T-helper 1 cell treated with Interleukin-12 subunit alpha and Interleukin-12 subunit beta and Interleukin-4 antibody, amounts not matched to agents 30 ng/mL and 1 ng/mL, for 36 hours (primary cell): ENCODE data around the gene PLCG2. TPM values are rescaled to one million over a fixed set of nuclear protein-coding genes. Genes with fewer than 3 reads are reported as not detected.
"Not testable (repeated sequence)": the region's sequence is repeated elsewhere in the genome, so short reads cannot be mapped to it uniquely, and the experiment has no call there.

Experiments used
- intact Hi-C: fragments of 100-400 bp; cut with micrococcal nuclease; formaldehyde crosslinking; loops from one replicate; pipeline ENCODE4 v1.15.1; 2024
- total RNA-seq: library from RNA; stranded (reverse); gene quantifications from 2 replicates; pipeline ENCODE4 v1.2.3, GENCODE V29; 2022

Gene PLCG2
- 10.9 and 13.3 TPM in 2 replicates for total RNA-seq

DNA sequence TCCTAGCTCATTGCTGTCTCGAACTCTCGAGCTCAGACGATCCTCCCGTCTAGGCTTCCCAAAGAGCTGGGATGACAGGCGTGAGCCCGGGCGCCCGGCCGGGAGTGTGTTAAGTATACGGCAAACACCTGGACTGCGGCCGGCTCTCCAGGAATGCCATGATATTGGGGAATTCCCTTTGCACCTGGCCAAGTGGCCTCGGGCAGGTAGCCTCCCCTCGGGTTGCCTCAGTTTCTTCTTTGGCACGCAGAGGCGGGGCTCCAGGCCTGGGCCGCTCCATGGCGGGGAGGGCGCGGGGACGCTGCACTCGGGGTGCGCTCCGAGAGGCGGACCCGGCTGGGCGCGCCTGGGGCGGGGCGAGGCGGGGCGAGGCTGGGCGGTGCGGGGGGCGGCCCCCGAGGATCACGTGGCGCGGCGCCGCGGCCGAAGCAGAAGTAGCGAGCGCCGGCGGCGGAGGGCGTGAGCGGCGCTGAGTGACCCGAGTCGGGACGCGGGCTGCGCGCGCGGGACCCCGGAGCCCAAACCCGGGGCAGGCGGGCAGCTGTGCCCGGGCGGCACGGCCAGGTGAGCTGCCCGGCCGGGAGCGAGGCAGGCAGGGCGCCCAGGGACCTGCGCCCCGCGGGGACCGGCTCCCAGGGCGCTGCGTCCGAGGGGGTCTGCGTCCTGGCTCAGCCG lies at the start of gene PLCG2:
Gene PLCG2 (plus strand): TSS at position 431 of the 675 bp plus-strand sequence. CDS start 6,699 bp downstream, outside the sequence.
- intact Hi-C loops = loop anchor here (1.0 to 10.0 kb wide), 4 partner anchors 20 to 702 kb away; partner anchors contain the start of gene C16orf46

DNA sequence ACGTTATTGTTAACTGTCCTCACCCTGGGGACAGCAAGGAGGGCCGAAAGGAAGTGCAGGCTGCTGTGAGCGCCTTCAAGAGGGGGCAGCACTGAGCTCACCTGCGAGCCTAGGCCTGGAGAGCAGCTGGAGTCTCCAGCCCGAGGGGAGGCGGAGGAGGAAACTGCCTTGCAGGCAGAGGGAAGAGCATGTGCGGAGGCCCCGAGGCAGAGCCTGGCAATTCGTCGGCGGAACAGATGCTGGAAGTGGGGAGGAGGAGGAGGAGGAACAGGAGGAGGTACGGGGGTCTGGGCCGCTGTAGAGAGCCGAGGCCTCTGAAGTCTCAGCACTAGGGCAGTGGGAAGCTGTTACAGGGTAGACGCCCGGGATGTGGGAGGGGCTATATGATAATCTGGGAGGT lies 49.6 kb upstream of the PLCG2 start:
- intact Hi-C loops = no loop called here

DNA sequence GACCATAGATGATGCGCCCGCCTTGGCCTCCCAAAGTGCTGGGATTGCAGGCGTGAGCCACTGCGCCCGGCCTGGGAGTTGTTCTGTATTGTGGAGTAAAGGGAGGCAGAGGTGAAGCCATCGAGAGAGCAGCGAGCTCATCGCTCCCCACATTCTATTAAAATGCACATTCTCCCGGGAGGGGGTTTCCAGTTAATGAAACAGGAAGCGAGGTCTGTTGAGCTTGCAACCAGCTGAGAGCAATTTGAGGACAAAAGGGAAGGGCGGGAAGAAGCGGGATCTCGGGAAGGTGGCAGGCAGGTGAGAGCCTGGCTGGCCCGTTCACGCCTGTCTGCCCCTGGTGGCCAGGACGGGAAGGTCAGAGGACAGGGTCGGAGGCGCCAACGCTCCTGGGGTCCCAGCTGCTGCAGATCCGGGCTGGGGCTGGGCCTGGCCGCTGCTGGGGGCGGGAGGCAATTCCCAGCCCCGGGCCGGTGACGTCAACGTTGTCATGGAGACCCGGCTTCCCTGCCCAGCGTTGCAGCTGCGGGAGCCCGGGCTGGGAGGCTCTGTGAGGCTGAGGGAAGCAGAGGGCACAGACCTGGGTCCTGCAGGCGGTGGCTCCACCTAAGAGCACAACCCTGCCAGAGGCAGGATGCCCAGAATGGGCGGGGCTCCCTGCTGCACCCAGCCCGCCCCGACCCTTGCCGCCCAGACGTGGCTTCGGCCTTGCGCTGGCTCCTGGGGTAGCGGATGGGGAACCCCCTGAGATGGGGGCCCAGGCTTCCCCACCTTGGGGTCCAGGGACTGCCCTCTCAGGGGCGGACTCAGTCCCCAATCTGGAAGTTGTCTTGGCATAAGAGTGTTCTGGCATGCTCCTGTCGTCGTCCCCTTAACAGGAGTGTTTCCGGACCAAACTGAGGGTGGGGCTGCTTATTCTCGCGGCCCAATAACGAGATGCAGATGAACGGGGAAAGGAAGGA lies 48.7 kb upstream of the PLCG2 start:
- intact Hi-C loops = loop anchor here (1.0 to 10.0 kb wide), 3 partner anchors 16 to 1206 kb away; no protein-coding TSS in a partner anchor

DNA sequence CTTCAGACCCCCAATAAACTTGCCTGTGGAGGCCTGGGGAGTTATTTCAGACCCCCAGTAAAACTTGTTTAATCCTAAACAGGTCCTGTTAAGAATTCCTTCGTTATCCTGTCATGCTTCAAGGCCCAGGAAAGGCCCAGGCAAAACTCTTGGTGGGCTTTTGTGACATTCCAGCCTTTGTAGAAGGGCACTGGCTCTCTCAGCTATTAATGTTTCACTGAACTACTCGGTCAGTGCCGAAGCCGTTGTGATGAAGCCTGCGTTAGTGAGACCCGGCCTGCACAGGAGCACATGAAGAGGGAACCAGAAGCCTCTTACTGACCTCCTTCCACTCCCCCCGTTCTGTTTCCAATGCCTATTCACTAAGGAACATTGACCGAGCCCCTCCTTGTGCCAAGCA lies 47.4 kb upstream of the PLCG2 start:
- intact Hi-C loops = loop anchor here (2.0 to 10.0 kb wide), 2 partner anchors 329 to 1207 kb away; no protein-coding TSS in a partner anchor

DNA sequence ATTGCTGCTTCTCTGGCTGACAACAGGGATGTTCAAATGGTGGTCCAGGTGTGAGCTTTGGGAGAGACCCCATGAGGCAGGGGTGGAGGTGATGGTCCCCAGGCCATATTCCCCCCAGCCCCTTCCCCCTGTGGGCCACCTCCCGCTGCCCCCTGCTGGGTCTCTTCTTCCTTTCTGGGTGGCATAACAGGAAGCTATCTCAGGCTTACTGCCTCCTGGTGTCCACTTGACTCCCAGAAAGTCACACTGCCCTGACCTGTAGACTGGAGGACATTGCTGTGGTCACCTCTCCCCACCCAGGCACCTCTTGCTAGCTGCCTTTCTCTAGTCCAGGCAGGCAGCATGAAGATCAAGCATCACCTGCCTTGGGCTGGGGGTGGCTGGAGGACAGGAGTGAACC lies 46.4 kb upstream of the PLCG2 start:
- intact Hi-C loops = loop anchor here (10.0 kb wide), 1 partner anchor 1208 kb away; no protein-coding TSS in a partner anchor

DNA sequence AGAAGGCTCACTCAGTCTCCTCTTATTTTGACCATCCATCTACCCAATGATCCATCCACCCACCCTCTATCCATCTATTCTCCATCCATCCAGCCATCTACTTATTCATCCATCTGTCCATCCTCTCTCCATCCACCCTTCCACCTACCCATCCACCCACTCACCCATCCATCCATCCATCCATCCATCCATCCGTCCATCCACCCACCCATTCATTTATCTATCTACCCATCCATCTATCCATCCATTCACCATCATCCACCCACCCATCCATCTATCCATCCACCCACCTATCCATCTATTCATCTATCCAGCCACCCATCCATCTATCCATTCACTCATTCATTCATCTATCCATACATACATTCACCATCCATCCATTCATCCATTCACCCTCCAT lies 45.8 kb upstream of the PLCG2 start:
- intact Hi-C loops = loop anchor here (10.0 kb wide), 1 partner anchor 1208 kb away; no protein-coding TSS in a partner anchor

DNA sequence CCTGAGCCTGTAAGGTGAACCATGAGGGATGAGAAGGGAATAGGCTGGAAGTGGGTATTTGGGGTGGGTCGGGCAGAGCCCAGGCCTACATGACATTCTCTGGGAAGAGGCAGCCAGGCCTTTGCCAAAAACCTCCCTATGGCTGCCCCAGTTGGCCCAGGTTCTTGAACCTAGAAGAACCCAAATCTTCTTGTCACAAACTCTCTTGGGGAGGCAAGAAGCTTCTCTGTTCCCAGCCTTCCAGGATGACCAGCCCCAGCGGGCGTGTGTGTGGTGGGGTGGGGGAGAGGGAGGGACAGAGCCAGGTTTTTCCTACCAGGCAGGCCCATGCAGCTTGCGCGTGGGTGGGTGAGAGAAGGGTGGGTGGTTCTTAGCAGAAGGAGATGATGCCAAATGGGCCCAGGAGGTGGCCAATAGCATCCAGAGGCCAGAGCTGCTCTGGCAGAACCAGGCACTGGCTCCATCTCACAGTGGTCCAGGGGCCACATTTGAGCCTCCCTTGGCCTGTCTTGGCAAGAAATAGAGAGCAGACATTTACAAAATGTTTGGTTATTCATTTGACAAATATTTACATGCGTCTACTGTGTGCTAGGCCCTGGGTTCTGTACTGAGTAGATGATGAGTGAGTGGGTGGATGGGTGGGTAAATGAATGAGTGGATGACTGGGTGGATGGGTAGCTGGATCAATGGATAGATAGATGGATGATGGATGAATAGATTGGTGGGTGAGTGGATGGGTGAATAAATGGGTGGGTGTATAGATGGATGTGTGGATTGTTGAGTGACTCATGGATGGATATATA lies 44.3 kb upstream of the PLCG2 start:
- intact Hi-C loops = loop anchor here (10.0 kb wide), 1 partner anchor 1210 kb away; no protein-coding TSS in a partner anchor

DNA sequence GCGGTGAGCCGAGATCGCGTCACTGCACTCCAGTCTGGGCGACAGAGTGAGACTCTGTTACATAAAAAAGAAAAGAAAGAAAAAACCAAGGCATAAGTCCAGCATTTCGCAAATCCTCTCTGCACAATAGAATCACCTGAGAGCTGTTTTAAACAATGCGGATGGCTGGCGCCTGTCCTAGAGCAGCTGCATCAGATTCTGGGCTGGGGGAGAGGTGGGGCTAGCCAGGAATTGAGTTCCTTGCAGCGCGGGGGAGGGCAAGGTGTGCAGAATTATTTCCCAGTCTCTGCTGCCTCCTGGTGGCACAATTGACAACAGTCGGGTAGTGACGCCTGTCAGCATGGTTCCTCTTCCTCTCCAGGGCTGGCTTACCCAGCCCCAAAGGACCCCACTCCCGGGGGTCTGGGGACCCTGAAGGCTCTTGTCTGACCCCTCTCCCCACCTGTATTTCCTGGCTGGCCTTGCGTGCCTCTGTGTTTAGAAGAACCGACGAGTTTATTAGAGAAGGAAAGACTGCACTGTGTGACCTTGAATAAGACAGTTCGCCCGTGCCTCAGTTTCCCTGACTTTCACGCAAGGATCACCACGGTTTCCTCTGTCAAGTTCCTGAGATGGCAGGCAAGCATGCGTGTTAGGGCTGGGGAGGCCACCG lies 41.1 kb upstream of the PLCG2 start:
- intact Hi-C loops = loop anchor here (1.0 to 10.0 kb wide), 13 partner anchors 15 to 1213 kb away; partner anchors contain the start of genes ATMIN, C16orf46 and GAN

DNA sequence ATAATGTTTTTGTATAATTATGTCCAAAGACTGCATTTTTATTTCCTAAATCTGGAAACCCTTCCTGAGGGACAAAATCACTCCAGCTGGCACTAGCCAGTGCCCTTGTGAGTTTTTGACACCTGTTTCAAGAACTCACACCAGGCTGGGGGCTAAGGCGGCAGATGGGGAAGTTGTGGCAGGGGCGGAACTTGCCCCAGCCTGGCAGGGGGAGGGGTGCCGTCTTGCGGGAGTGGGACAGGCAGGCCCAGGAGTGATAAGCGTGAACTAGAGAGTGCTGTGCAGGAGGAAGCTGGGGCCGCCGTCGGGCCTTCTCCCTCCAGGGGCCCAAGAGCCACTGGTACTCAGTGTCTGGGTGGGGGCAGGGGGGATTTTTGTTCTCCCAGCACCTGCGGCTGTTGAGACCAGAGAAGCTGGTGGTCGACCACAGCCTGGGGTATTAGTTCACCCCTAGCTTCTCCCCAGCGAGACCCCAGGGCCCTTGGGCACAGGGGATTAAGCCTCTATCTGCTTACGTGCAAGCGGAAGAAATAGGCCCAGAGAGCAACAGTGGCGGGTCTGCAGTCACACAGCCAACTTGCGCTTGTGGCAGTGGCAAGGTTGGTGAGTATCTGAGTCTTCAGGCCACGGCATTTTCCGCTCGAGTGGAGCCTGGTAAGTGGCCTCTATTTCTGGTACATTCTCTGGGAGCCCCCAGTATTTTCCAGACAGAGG lies 40.2 kb upstream of the PLCG2 start:
- intact Hi-C loops = loop anchor here (1.0 to 10.0 kb wide), 12 partner anchors 16 to 1214 kb away; partner anchors contain the start of genes ATMIN, C16orf46 and GAN

DNA sequence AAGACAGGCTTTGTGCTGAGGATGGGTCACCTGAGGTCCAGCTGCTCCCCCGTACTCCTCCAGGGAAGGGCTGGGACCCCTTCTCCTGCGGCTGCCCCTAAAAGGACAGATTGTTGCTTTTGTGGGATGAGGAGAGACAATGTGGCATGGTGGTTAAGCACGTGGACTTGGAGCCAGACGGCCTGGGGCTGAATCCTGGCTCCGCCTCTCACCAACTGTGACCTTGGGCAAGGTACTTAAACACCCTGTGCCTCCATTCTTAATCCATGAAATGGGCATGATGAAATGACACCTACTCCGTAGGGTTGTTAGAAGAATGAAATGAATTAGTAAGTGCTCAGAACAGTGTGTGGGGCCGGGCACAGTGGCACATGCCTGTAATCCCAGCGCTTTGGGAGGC lies 39.6 kb upstream of the PLCG2 start:
- intact Hi-C loops = loop anchor here (2.0 to 10.0 kb wide), 3 partner anchors 425 to 1215 kb away; partner anchors contain the start of genes C16orf46 and GAN

DNA sequence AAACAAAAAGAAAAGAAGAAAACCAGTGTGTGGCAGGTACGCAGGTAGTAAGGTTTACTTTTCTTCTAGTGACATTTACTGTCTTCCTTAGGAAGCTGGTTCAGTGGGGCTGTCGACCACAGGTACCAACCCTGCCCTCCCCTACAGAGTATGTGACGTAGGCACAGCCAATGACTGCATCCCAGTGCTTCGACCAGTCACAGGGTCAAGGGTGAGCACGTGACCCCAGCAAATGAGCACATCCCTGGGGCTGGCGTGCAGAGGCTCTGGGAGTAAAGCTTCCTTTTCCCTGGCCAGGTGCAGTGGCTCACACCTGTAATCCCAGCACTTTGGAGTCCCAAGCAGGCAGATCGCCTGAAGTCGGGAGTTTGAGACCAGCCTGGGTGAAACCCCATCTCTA lies 38.9 kb upstream of the PLCG2 start:
- intact Hi-C loops = no loop called here

DNA sequence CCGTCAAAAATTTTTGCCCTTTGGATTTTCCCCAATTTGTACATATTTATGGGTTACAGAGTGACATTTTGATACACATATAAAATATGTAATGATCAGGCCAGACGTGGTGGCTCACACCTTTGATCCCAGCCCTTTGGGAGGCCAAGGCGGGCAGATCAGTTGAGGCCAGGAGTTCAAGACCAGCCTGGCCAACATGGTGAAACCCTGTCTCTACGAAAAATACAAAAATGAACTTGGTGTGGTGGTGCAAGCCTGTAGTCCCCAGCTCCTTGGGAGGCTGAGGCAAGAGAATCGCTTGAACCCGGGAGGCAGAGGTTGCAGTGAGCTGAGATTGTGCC lies 37.7 kb upstream of the PLCG2 start:
- intact Hi-C loops = not testable (repeated sequence)

DNA sequence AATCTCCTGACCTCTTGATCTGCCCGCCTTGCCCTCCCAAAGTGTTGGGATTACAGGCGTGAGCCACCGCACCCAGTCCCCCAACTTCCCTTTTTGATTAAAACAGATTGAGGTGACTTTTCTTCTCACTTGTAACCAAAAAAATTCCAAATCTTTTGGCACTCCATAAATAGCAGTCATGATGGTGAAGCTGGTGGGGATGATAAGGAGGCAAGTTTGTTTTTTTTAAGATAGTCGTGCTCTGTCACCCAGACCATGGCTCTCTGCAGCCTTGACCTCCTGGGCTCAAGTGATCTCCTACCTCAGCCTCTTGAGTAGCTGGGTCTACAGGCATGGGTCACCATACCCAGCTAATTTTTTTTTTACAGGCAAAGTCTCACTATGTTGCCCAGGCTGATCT lies 34.7 kb upstream of the PLCG2 start:
- intact Hi-C loops = no loop called here

DNA sequence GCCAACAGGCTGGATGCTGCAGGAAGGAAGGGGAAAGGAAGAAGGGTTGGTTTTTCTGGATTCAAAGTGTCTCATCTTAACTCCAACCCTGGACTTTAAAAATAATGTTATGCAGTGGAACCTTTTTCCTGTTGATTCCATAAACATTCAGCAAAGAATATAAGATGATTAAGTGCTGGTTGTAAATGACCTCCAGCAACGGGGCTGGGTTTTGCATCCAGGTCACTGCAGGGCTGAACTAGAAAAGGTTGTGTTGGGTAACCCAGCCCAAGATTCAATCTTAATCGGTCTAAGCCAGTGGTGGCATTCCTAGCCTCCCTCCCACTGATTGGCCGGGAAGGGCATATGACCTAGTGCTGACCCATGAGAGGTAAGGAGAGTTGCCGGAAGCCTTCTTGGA lies 34.2 kb upstream of the PLCG2 start:
- intact Hi-C loops = no loop called here

DNA sequence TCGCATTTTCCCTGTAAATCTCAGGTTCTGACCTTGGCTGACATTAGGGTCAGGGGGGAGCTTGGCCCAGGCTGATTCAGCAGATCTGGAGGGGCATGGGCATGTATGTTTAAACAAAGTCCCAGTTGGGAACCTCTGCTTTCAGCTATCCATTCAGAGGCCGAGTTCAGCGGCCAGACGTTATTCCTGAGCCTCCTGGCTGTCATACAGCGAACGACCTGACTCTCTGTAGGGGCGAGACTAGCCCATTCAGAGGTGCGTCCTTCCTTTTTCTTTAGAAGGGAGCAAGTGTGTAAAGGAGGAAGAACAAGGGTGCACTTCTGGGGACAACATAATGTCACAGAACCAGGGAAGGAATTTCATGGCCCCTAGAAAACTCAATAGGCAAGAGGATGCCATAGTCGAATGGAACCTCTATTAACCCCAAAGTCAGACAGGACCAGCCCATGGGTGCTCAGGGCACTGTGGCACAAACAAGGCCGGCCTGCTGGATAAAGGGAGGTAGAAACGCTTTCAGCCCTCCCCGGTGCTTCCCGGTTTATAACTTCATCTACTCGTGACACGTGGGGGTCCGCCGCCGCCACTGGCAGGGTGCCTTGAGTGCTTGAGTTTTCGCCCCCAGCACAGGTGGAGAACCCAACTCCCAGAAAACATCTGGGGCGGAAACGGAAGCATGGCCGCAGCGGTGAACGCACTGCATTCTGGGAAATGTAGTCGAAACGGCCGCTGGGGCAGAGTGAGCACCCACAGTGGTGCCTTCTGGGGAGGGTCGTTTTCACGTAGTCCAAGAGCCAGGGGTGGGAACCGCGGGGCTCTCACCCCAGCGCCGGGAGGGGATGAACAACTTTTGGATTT lies 33.2 kb upstream of the PLCG2 start:
- intact Hi-C loops = loop anchor here (1.0 to 2.0 kb wide), 6 partner anchors 16 to 670 kb away; partner anchors contain the start of genes GAN, GCSH and PLCG2

DNA sequence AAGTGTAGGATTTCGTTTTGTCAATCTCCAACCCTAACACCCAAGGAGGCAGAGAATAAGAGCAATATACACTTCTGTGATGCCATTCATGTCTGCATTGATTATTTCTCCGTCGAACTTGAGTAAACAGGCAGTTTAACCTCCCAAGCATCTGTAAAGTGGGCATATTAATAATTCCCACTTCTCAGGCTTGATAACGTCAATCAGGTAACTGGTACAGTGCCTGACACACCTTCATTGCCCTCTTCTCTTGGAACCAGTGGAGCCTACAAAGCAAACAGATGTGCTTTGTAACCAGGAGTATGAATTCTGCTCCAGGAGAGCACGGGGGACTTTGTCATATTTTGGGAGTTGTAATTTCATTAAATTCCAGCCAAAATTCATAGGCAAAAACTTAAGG lies 32.5 kb upstream of the PLCG2 start:
- intact Hi-C loops = loop anchor here (1.0 to 2.0 kb wide), 6 partner anchors 16 to 670 kb away; partner anchors contain the start of genes GAN, GCSH and PLCG2

DNA sequence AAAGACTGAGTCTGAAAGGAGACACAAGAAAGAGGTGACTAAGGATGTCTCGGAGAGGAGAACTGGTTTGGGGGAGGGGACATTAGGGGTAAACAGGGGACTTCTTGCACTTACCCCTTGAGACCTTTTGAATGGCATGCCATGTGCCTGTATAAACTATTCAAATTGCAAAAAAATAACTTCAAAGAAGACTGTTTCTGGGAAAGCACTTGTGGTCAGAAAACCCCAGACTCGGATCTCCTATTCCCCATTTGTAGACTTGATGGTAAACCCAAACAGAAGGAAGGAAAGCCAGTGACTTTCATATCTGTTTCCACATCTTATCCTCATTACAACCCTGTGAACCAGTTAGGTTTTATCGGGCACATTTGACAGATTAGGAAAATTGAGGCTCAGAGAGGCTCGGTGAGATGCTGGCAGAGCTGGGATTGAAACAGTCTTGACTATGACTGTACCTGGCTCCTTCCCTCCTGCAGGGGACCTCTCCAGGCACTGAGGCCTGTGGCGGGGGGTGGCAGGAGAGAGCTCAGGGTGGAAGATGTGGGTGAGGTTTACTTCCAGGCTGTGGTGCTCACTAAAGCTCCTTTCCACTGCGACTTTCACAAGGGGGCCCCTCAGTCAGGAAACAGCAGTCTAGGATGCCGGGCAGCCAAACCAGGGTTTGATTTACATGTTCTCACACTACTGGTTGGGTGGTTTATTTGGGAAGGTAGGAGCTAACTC lies 30.5 kb upstream of the PLCG2 start:
- intact Hi-C loops = no loop called here
